ENCODE data around the gene NDUFAB1.

- TF ChIP-seq MAX (IDR thresholded peaks at IDR 0.05; ENCODE audit: low read depth, low read length) (no peak), CTCF (IDR thresholded peaks at IDR 0.05; ENCODE audit: low read depth, low read length) (no peak), POLR2A (IDR thresholded peaks at IDR 0.05; ENCODE audit: extremely low read depth, insufficient read length) (no peak)
Observed at GRCh38 chr16:23607726-23608125, 11.6 kb upstream of the NDUFAB1 start.

Measured in NB4 (cell line).